NOMO-1 treated with DMSO at 0.1 percent for 48 hours (cell line): Measurements from ENCODE around the gene IPPK.

ENCODE experiments used
- DNase-seq: peaks from one replicate; lab custom pipeline; 2025; ENCODE audit not compliant: unreplicated experiment; lab: John Stamatoyannopoulos, UW

The IPPK gene

DNA sequence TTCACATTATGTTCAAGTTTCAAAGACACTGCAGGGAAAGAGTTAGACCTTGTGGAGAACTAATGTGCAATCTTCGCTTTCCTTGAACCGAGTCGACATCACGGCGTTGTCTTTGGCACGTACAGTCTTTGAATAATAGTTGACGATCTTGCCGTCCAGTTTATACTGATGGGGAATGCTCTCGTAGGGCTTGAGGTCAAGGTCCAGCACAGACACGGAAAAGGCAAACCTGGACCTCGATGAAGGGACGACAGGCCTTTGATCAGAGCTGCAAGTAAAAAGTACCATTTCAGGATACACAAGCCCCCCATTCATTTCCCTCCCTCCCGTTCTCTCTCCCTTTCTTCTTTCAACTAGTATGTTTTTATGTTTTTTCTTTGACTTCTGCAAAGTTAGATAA, 54.1 kb downstream of the IPPK start:
- DNase-seq, result no peak

DNA sequence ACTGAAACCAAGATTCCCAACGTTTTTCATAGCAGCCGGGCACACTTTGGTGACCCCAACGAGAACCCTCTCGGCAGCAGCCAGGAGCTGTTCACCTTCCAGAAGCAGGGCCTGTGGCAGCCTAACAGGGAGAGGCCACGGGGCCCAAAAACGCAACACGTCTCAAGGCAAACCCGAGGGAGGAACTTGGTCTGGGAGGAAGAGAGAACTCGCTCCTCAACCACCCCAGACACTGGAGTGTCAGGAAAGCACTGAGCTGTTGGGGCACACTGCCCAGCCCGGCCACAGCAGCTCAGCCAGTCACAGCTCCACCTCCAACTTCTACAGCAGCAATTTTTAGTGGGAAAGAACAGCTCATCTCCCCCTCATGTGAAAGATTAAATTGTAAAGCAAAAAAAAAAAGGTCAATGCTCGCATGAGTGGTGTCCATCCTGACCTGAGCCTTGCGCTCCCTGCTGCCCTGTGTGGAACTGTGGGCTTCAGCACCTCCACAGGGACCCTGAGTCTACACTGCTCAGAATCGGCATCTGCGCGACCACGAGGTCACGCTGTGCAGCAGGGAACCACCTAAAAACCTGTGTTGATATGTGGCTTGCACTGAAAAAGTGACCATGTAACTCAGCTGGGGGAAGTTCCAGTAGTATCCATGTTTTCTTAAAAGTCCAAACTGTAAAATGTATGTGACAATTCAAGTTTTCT, 55.0 kb downstream of the IPPK start:
- no peak for DNase-seq

DNA sequence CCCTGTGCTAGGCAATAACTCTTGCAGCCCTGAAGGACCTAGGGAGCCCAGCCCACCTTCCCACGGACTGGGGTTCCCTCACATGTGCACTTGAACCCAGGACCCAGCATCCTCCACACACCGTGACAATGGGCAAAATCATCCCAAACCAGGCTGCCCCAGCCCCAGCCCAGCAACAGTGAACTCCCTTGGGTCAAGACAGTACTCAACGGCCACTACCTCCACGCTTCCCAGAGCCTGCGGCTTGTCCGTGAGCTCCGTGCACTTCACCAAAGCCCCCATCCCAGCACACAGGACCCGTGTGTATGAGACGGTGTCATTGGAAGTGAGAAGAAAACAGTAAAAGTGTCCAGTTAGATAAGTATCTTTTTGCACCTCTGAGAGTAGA, 55.8 kb downstream of the IPPK start:
- DNase-seq, result no peak

DNA sequence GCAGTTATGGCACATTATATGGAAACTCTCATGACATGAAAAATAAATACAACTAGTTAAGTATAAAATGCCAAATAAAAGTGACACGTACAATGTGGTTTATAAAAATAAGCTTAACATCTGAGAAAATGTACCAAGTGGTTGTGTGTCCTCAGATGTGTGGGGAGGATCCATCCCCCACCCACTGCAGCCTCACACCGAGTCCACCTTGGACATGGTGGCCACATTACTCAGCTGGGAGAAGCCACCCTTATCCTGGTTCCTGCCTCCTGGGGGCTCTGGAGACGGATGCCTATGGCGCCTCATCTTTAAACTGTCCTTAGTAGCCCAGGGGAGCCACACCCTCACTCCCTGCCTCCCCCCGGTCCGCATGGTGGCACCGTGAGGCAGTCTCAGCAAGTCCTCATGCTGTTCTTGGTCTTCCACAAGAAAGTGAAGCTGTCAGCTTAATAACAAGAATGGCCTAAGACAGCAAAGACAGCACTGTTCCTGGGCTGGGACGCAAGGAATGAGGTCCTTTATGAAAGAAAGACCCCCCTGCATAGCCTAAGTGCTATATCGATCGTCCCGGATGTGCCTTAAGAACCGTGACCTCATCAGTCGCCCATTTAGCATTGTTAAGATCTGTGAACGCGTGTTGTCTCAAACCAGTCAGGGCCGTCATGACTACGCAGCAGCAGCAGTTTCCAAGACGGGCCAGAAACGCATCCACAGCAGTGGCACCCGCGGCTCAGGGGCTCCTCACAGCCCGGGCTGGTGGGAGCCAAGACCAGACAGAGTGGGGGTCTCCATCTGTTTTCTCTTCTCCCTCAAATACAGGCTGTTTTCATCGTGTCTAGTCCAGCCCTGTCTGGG, 56.4 kb downstream of the IPPK start:
- no peak for DNase-seq

DNA sequence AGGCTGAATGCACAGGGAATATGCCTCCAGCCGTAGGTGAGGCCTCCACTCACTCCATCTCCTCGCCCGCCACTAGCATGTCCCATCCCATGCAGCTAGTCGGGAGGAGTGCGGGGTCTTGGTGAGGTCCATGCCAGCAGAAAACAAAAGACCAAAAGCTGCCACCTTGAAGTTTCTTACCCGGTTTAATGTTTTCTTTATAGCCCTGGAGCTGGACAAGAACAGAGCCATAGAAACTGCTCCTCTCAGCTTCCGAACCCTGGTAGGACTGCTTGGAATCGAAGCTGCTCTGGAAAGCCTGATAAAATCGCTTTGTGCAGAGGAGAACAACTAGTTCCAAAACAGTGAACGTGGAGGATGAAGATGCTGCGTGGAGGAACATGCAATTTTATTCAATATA, 57.1 kb downstream of the IPPK start:
- no peak for DNase-seq

DNA sequence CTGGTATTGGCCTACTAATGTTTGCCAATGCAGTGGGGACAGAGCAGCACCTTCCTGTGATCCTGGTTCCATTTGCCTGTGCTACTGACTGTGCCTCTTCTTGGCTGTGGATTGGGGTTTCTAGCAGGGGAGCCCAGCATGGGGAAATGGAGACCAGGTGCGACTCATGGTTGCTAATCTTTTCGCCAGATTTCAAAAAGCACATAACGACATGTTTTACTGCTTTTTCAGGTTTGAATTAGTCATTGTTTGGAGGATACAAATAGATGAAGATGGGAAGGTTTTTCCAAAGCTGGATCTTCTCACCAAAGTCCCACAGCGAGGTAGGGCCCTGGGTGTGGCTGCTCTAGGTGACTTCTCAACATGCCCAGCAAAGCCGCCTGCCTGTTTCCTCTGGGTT, 57.6 kb downstream of the IPPK start:
- DNase-seq, result no peak

DNA sequence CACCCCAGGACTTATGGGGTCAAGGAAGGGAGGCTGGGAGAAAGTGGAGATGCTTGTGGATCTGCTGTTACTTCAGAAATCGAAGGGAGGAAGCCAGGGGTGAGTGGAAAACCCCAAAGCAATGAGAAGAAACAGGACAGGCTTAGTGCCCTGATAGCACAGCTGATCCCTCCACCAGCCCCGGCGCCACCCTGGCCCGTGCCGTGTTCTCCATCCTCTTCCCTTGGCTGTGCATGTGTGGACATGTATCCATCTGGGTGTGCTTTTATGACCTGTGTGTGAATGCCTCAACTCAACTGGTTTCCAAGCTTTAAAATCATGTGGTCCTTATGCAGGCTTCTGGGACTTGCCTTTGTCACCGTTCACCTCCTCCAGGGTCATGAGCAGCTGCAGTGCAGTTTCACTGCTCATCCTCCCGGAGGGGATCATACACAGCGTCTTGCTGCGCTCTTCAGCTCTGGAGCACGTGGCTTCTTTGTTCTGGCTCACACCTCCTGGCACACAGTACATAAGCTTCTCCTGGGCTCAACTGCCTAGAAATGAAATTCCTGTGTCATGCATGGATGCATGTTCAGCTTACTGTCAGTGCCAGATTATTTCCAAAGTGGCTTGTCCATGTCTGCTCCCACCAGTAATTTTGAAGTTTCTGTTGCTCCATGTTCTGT, 58.2 kb downstream of the IPPK start:
- no peak for DNase-seq

DNA sequence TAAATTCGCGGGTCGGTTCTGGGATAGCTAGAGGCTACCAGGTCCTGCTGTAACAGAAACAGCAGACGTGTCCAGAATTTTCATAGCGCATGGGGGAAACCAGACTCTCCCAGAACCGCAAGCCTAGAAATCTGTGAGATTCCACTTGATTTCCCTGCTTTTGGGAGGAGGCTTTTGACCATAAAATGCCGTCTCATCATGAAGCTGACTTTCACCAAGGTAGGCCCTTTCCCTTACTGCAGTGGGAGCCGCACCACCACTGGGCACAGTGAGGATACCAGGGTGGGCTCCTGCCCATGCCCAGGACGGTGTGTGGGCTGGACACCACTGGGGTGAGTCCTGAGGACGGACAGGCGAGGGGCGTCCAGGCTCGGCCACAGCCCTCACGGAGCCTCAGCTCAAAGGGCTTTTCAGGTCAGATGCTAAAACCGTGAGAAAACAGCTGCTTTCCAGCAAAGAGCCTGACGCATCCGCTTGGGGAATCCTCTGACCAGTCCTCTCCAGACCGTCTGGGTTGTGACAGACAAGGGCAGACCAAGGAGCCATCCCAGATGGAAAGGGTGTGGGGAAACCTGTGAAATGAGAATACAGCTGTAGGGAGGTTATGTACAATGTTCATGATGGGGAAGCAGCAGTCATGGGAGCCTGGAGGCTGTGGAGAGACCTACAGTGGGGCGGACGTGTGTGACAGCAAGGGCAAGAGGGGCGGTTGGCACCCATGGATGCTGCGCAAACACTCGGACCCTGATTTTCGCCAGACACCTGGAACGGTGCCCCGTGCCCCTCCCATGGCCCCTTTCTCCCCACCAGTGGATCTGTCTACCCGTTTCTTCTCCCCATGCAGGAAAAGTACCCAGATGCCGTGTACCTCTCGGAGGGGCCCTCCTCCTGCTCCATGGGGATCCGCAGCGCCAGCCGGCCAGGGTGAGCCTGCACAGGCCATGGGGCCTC, 59.2 kb downstream of the IPPK start:
- no peak for DNase-seq

DNA sequence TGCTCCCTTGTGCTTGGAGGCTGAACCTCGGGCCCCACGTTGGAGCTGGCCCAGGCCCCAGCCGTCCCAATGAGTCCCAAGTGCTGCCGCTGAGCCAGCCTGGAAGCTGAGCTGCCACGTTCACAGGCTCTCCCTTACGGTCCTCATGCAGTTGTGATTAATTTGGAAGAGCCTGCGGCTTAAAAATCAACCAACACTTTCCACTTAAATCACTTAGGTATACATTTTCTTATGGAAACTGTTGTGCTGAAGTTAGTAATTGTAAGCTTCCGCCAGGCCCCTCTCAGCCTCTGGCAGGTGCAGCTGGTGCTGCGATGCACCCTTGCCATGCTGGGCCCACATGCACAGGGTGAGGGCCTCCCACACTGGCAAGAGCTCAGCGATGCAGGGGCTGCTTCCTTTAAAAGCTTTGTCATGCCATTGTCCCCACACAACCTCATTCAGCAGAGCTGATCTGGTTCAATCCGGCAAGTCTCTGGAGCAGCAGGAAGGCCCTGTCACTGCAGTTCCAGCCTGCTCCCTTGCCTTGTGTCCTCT, 61.0 kb downstream of the IPPK start:
- DNase-seq, result no peak

DNA sequence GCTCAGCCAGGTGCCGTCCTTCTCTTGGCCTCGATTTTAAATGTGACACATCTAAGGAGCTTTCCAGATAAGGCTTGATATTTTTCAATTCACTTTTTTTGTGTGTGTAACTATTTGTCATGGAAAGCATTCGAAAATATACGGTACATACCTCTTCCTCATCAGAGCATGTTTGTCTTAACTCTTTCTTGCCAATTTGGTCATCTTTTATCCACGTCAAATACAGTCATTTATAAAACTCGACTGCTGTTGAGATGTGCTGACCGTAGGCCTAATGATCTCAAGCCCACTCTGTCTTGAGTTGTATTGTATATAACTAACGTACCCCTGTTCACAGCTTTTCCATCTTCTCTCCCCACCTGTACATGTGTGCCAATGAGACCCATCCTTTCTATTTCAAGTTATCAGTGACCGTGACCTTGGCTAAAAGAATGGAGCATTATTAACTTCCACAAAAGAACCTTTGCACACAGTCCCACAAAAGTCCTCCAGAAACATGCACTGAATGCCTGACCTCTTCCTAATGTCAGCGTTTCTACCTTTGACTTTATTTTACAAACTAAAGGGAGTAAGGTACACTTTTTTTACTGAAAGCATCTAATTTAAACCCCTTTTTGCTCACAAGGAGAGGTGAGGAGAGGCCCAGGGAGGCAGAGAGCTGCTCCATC, 61.6 kb downstream of the IPPK start:
- no peak for DNase-seq

DNA sequence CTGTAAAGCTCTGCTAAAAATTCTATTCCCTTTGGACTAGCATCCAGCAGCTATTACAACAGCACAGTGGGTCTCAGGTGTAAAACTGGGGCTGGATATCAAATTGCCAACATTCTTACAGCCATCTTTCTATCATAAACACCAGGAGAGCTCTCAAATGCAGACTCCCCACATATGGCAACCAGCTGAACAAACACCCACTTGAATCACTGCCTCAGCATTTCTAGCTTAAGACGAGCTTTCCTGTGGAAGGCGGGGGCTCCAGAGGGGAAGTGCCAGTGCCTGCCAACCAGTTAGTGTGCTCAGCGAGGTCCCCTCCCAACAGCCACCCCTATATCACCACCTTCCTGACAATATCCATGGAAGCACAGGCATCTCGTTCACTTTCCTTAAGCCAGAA, 62.2 kb downstream of the IPPK start:
- DNase-seq, result no peak

DNA sequence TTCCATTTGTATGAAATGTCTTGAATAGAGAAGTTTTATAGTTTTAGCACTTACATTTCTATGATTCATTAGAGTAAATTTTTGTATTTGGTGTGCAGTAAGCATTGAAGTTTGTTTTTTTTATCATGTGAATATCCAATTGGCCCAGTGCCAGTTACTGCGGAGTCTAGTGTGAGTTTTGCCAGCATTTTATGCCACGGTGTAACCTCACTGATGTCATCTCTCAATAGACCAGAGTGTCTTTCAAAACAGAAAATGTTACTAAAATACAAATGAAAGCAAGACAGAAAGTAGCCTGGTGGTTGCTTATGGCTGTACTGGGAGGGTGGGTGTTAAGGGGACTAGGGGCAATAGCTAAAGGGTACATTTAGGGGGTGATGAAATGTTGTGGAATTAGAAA, 62.8 kb downstream of the IPPK start:
- DNase-seq, result no peak

DNA sequence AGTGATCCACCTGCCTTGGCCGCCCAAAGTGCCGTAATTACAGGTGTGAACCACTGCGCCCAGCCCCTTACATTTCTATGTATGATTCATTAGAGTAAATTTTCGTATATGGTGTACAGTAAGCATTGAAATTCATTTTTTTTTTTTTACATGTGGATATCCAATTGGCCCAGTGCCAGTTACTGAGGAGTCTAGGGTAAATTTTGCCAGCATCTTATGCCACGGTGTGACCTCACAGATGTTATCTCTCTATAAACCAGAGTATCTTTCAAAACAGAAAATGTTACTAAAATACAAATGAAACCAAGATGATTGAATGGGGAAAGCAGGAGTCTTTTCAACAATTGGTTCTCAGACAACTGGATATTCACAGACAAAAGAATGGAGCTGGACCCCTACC, 64.7 kb downstream of the IPPK start:
- no peak for DNase-seq

DNA sequence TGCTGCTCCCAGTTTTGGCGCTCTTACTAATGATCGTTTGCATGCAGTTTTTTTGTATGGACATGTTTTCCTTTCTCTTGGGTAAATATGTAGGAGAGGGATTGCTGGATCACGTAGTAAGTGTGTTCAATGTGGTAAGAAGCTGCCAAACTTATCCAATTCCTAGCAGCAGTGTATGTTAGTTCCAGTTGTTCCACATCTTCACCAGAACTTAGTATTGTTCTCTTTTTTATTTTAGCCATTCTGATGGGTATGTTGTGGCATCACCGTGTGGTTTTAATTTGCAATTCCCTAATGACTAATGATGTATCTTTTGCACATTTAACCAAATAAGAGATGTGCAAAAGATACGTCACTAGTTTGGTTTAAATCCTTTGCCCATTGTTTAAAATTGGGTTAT, 65.9 kb downstream of the IPPK start:
- no peak for DNase-seq

DNA sequence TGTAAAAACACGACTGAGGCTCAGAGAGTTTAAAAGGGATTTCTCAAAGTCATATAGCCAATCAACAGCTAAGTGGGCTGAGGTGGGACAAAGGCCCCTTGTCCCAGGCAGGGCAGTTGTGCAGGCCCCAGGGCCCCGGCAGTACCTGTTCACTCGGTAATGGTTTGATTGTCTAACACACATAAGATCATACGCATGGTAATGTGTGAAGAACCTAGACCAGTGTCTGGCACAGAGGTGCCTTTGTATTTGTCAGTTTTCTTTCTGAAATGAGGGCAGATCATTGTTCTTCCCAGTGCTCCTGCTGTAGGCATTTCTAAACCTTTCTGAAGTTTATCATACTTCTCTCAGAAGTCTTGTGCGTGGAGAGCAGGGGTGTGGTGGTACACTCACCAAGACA, 66.8 kb downstream of the IPPK start:
- DNase-seq, result no peak

DNA sequence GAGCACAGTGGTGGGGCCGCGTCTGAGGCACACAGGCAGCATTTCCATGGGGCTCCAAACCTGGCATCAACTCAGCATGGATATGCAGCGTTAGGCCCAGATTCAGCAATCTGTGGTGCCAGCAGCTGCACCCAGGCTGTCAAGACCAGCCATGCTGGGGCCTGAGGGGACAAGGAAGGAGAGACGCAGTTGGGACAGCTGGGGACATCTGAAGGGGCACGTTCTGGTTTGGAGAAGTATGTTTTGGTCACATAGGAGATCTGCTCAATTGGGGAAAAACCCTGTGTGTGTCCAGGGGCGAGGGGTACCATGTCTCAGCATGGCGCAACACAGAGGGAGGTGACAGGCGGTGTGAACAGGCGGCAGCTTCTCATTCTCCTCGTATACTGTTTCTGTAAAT, 67.5 kb downstream of the IPPK start:
- DNase-seq, result no peak

DNA sequence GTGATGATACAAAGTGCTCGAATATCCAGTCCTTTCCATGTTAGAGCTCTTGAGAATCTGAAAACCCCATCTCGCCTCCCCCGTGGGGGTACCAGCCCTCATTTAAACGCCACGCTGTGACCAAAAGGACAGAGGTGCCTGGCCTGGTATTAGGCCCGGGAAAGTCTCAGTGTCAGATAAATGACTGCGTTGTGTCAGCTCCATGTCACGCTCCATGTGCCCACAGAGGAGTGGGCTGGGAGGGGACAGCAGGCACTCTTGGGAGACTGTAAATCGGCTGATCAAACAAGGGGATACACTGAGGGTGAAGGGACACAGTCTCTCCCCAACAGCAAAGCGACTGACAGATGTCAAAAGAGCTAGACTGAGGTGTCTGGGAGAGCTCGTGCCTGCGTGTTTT, 68.5 kb downstream of the IPPK start:
- no peak for DNase-seq

DNA sequence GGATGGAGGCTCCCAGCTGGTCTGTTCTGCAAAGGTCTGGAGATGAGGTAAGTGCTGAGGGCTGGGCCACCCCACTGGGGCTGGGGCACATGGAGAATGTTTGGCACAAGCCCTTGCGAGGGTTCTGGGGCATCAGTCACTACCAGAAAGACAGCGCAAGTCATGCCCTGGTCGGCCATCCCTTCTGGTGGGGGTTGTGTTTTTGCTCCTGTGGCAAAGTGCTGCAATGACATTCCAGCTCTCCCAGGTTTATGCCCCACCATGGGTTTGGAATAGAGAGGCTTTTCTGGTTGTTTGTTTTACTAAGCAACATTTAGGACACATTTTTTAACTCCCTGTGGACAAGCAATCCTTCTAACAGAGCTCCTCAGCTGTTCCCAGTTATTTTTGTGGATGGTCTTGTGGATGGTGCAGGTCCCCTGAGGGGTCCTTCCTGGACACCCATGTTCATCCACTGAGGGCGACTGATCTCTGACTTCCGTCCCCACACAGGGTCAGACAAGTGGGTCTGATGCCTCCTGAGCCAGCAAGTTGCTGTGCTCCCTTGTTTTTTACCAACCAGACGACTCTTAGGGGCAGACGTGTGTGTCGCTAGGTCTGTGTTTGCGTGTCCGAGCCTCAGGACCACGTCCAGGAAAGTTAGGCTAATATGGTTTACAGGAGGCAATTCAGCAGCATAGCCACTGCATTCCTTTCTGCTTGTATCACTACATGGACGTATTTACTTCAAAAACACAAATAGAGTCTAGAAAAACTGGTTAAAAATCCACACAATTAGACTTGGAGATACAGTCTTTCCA, 69.3 kb downstream of the IPPK start:
- DNase-seq, result no peak

DNA sequence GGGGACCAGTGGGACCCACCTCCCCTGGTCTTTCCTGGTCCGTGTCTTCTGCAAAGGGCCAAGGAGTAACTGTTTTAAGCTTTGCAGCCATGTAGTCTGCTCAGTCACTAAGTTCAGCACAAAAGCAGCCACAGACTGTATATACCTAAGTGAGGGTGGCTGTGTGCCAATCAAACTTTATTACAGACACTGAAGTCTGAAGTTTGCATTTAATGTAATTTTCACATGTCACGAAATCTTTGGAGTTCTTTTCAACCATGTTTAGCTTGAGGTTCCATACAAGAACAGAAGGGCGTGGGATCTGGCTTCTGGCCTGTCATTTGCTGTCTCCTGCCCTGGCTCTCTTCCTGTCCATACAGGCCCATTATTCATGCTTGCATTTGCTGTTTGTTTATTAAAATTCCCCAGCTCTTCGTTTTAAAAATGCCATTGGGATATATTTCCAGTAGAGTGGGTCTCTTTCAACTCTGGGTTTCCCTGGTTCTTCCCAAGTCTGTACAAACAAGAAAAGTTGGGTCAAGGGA, 69.9 kb downstream of the IPPK start:
- no peak for DNase-seq
